HFF-Myc (cell line): ENCODE data around the gene SMIM41.
A peak's percentile ranks its signal among the peaks of the same experiment; 100 is the strongest.

Source experiments
- DNase-seq: peaks from one replicate; pipeline ENCODE4 v3.0.0-alpha.2; 2011; ENCODE audit warnings: low read depth; ENCODE audit errors: extremely low read depth
- H3K4me3 ChIP-seq: replicated peaks from 2 replicates; pipeline ENCODE4 v1.5.1; 2011; ENCODE audit warnings: low read depth, mild to moderate bottlenecking, control low read depth, low read length
- CTCF ChIP-seq: IDR thresholded peaks from 2 replicates; pipeline ENCODE4 v1.5.1; 2012; ENCODE audit warnings: mild to moderate bottlenecking, low read depth, low read length, control low read depth; ENCODE audit errors: missing control alignments

The SMIM41 gene

DNA sequence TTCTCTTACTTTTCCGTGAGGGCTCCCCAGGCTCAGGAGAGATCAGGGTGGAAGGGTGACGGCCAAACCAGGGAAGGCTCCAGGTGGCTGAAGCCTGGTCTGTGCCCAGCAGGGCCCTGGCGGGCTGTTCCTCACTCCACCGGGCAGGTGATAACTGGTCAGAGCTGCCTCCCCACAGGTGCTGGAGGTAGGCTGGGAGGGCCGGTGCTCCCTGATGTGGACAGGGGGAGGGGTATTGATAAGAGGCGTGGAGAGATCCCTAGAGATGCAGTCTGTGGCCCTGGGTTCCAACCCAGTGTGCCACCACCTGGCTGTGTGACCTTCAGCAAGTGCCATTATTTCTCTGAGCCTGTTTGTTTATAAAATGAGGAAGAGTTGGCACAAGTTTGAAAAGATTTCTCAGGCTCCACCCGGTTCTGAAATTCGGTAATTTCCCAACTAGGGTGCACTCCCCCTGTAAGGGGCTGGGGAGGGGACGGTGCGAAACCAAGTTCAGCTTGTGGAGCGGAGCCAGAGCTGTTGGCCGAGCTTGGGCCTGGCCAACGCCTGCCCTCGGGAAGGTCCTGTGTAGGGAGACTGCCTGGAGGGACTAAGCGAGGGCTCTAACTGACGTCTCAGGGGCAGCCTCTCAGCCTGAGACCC, 29.3 kb upstream of the SMIM41 start:
- peak overlapping the region; percentile 55 for H3K4me3 ChIP-seq
- no peak for DNase-seq
- TF ChIP-seq CTCF: no peak

DNA sequence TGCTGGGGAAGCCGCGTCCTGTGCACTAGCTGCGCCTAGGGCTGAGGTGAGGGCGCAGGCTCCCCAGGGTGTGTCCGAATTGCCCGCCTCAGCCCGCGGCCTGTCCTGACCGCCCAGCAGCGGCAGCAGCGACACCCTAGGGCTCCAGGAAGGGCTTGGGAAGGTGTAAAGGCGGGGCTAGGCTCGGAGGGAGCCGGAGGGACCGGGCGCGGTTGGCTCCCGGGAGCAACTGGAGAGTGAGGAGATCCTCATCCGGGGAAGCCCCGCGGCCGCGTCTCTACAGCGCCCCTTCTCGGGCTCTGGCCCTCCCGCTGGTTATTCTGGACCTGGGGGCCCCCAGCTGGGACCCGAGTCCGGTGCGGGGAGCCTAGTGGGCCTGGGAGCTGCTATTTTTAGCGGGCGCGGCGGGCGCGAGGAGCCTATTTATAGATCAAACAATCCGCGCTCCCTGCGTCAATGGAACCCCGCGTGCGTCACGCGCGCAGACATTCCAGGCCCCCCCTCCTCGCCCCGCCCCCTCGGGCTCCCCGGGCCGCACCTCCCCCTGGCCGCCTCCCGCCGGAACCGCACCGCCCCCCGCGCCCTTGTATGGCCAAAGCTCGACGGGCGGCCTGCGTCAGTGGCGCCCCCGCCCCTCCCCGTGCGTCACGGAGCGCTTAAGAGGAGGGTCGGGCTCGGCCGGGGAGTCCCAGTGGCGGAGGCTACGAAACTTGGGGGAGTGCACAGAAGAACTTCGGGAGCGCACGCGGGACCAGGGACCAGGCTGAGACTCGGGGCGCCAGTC, 28.6 kb upstream of the SMIM41 start, which contains the start of gene NR4A1:
Gene NR4A1 (plus strand): TSS at position 685 of the 784 bp plus-strand sequence. CDS start 2,887 bp downstream, outside the sequence.
- peak; percentile 46 for DNase-seq

GRCh38 chr12:52052468-52053186, 26.9 kb upstream of the SMIM41 start:
- peak overlapping the region; percentile 55 for H3K4me3 ChIP-seq
- TF ChIP-seq CTCF: no peak
- DNase-seq: no peak

More for the DNA sequence above, 28.6 kb upstream of the SMIM41 start, which contains the start of gene NR4A1:
- H3K4me3 ChIP-seq: peak within 1 kb of the TSS; percentile 55
- TF ChIP-seq CTCF: no peak

DNA sequence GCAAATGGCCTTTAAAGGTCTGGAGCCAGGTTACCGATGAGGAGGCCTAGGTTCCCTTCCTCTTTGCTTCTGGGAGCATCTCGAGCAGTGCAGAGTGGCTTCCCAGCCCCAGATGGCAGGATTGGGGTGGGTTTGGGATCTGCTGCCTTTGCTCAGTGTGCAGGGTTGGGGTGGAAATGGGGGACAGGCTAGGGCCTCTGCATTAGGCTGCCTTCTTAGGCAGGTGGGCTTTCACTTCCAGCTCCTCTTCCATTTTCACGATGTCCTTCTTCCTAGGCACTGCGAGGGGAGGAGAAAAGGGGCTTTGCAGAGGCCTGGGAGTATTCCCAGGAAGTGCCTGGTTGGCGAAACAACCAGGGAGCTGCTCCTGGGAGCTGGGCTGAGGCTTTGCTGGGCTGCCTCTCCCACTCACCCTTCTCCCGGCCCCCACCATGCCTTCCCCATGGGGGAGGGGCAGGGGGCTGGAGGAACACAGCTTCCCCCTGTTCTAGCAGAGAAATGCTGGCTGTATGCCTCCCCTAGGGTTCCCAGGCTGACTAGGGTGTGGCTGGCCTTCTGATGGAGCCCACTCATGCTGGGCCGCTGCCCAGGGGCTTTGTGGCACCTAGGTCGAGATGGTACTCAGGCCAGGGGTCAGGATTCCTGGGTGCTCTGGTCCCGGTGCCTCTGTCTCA, 25.8 kb upstream of the SMIM41 start:
- H3K4me3 ChIP-seq: no peak overlapping the region
- no peak for TF ChIP-seq CTCF
- no peak for DNase-seq

GRCh38 chr12:52054231-52054832, 25.2 kb upstream of the SMIM41 start:
- TF ChIP-seq CTCF: no peak
- DNase-seq: no peak
- no peak overlapping the region for H3K4me3 ChIP-seq
